Adrenal gland (tissue), 5 donors: ENCODE data around the gene CT47B1.
"Not testable (repeated sequence)": the region's sequence is repeated elsewhere in the genome, so short reads cannot be mapped to it uniquely, and the experiment has no call there.

ENCODE experiments used
- POLR2A ChIP-seq, 2 donors: fragments of 450-650 bp; IDR thresholded peaks; one replicate each; pipeline ENCODE4 v1.6.1; 2017; ENCODE audit warnings: antibody characterized with exemption in 2 of 2, mild to moderate bottlenecking in 2 of 2, moderate library complexity in 1 of 2
- TF ChIP-seq, protein P1 (sequence below), 6 experiments: fragments of 450-650 bp in 4 of 6; fragments of 200-600 bp in 2 of 6; sonication (generic) in 1 of 6; IDR thresholded peaks; 1 replicate in 5 of 6; 2 replicates in 1 of 6; pipeline versions ENCODE4 v1.5.1 to v1.8.0; 2016 to 2021; ENCODE audit warnings: antibody characterized with exemption in 6 of 6, mild to moderate bottlenecking in 2 of 6, moderate library complexity in 1 of 6
- donor health status: DM: no; HTN: no; CAD: no.

- TF ChIP-seq, protein P1, sequence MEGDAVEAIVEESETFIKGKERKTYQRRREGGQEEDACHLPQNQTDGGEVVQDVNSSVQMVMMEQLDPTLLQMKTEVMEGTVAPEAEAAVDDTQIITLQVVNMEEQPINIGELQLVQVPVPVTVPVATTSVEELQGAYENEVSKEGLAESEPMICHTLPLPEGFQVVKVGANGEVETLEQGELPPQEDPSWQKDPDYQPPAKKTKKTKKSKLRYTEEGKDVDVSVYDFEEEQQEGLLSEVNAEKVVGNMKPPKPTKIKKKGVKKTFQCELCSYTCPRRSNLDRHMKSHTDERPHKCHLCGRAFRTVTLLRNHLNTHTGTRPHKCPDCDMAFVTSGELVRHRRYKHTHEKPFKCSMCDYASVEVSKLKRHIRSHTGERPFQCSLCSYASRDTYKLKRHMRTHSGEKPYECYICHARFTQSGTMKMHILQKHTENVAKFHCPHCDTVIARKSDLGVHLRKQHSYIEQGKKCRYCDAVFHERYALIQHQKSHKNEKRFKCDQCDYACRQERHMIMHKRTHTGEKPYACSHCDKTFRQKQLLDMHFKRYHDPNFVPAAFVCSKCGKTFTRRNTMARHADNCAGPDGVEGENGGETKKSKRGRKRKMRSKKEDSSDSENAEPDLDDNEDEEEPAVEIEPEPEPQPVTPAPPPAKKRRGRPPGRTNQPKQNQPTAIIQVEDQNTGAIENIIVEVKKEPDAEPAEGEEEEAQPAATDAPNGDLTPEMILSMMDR (IDR thresholded peaks at IDR 0.05) = not testable (repeated sequence)
- TF ChIP-seq POLR2A (IDR thresholded peaks at IDR 0.05) = not testable (repeated sequence)
These were observed 48.5 kb downstream of the CT47B1 start for GRCh38 chrX:120827213-120827612.
